Measurements from ENCODE around the gene C1QTNF5.

GRCh38 chr11:119306373-119306890, 34.3 kb downstream of the C1QTNF5 start:
- TF ChIP-seq, protein P1, sequence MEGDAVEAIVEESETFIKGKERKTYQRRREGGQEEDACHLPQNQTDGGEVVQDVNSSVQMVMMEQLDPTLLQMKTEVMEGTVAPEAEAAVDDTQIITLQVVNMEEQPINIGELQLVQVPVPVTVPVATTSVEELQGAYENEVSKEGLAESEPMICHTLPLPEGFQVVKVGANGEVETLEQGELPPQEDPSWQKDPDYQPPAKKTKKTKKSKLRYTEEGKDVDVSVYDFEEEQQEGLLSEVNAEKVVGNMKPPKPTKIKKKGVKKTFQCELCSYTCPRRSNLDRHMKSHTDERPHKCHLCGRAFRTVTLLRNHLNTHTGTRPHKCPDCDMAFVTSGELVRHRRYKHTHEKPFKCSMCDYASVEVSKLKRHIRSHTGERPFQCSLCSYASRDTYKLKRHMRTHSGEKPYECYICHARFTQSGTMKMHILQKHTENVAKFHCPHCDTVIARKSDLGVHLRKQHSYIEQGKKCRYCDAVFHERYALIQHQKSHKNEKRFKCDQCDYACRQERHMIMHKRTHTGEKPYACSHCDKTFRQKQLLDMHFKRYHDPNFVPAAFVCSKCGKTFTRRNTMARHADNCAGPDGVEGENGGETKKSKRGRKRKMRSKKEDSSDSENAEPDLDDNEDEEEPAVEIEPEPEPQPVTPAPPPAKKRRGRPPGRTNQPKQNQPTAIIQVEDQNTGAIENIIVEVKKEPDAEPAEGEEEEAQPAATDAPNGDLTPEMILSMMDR (IDR thresholded peaks at IDR 0.05; ENCODE audit: low read depth, low read length), result no peak
- TF ChIP-seq POLR2A (IDR thresholded peaks at IDR 0.05; ENCODE audit: extremely low read depth, insufficient read length) (no peak), MYC (IDR thresholded peaks at IDR 0.05; ENCODE audit: low read depth, low read length) (peak; percentile 66)
- TF ChIP-seq, protein P2, sequence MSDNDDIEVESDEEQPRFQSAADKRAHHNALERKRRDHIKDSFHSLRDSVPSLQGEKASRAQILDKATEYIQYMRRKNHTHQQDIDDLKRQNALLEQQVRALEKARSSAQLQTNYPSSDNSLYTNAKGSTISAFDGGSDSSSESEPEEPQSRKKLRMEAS (IDR thresholded peaks at IDR 0.05; ENCODE audit: low read depth, low read length), result peak; percentile 94
